ENCODE data around the gene HRAS.

DNA sequence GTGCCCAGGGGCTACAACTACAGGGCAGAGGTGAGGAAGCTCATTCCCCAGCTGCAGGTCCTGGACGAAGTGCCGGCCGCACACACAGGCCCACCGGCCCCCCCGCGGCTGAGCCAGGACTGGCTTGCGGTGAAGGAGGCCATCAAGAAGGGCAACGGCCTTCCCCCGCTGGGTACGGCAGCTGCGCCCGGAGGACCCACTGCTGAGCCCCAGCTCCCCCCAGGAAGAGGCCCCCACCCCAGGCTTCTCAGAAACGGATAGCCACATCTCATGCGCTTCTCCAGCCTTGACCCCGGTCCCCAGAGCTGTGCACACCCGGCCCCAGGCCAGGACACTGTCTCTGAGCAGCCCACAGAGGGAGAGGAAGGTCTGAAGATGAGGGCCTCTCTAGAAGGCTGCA, 15.8 kb upstream of the HRAS start:
- TF ChIP-seq EZH2 (IDR thresholded peaks at IDR 0.05; ENCODE audit: borderline replicate concordance, low read length): no peak
- TF ChIP-seq, protein P1, sequence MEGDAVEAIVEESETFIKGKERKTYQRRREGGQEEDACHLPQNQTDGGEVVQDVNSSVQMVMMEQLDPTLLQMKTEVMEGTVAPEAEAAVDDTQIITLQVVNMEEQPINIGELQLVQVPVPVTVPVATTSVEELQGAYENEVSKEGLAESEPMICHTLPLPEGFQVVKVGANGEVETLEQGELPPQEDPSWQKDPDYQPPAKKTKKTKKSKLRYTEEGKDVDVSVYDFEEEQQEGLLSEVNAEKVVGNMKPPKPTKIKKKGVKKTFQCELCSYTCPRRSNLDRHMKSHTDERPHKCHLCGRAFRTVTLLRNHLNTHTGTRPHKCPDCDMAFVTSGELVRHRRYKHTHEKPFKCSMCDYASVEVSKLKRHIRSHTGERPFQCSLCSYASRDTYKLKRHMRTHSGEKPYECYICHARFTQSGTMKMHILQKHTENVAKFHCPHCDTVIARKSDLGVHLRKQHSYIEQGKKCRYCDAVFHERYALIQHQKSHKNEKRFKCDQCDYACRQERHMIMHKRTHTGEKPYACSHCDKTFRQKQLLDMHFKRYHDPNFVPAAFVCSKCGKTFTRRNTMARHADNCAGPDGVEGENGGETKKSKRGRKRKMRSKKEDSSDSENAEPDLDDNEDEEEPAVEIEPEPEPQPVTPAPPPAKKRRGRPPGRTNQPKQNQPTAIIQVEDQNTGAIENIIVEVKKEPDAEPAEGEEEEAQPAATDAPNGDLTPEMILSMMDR (conservative IDR thresholded peaks at IDR 0.05 in 1 of 2, IDR thresholded peaks at IDR 0.05 in 1 of 2; ENCODE audit: extremely low read depth in 1 of 2, insufficient read depth in 1 of 2, low read depth in 1 of 2, low read length in 2 of 2): no peak

Measured in mammary epithelial cell (primary cell).